ENCODE results near the gene CCDC197.

GRCh38 chr14:94051115-94051514, 54.0 kb downstream of the CCDC197 start:
- TF ChIP-seq, protein P1, sequence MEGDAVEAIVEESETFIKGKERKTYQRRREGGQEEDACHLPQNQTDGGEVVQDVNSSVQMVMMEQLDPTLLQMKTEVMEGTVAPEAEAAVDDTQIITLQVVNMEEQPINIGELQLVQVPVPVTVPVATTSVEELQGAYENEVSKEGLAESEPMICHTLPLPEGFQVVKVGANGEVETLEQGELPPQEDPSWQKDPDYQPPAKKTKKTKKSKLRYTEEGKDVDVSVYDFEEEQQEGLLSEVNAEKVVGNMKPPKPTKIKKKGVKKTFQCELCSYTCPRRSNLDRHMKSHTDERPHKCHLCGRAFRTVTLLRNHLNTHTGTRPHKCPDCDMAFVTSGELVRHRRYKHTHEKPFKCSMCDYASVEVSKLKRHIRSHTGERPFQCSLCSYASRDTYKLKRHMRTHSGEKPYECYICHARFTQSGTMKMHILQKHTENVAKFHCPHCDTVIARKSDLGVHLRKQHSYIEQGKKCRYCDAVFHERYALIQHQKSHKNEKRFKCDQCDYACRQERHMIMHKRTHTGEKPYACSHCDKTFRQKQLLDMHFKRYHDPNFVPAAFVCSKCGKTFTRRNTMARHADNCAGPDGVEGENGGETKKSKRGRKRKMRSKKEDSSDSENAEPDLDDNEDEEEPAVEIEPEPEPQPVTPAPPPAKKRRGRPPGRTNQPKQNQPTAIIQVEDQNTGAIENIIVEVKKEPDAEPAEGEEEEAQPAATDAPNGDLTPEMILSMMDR (IDR thresholded peaks at IDR 0.05; ENCODE audit: insufficient read depth, low read length, poor library complexity, severe bottlenecking), result no peak
- no peak for TF ChIP-seq EZH2phosphoT487 (conservative IDR thresholded peaks at IDR 0.05; ENCODE audit: low read length)

Measured in SU-DHL-6 (cell line).